PC-9 (cell line): Measurements from ENCODE around the gene MGAT1. TPM values are rescaled to one million over a fixed set of nuclear protein-coding genes. Genes with fewer than 3 reads are reported as not detected.
A peak's percentile ranks its signal among the peaks of the same experiment; 100 is the strongest.

Experiments used
- BruUV-seq: library from RNA; stranded (reverse); fragments of 400-500 nt; replicated peaks from 2 replicates; lab custom pipeline; 2021; lab: Mats Ljungman, UMichigan
- CTCF ChIA-PET: fragments of 300-600 bp; sonication (Branson Sonifier 250); formaldehyde crosslinking; loops from one replicate; lab custom pipeline; 2022; ENCODE audit warnings: antibody characterized with exemption; lab: Charles Lee
- POLR2A ChIA-PET: fragments of 300-600 bp; sonication (Branson Sonifier 250); formaldehyde crosslinking; loops from one replicate; lab custom pipeline; 2022; ENCODE audit warnings: antibody characterized with exemption; ENCODE audit not compliant: unreplicated experiment; lab: Charles Lee
- DNase-seq, 2 experiments: peaks; one replicate each; pipeline versions ENCODE4 v3.0.0 to v3.0.0-alpha.2; 2015 to 2022; ENCODE audit warnings: mixed read lengths in 1 of 2
- H2AFZ ChIP-seq: fragments of 200-600 bp; sonication (generic); 2 replicates; pipeline ENCODE4 v1.8.1; 2017; ENCODE audit warnings: antibody characterized with exemption
- H3F3A ChIP-seq: fragments of 200-600 bp; sonication (generic); 2 replicates; pipeline ENCODE4 v1.8.1; 2017; ENCODE audit warnings: antibody characterized with exemption, mild to moderate bottlenecking, low read depth; ENCODE audit not compliant: insufficient read depth
- H3K27ac ChIP-seq: fragments of 200-600 bp; sonication (generic); 2 replicates; pipeline ENCODE4 v1.6.1; 2016; ENCODE audit warnings: mixed run types
- H3K27me3 ChIP-seq: fragments of 200-600 bp; sonication (generic); 2 replicates; pipeline ENCODE4 v1.6.1; 2016; ENCODE audit warnings: low read depth, mixed run types; ENCODE audit not compliant: insufficient read depth
- H3K36me3 ChIP-seq: fragments of 200-600 bp; sonication (generic); 2 replicates; pipeline ENCODE4 v1.6.1; 2016; ENCODE audit warnings: low read depth, mixed run types
- H3K4me1 ChIP-seq: fragments of 200-600 bp; sonication (generic); replicated peaks from 2 replicates; pipeline ENCODE4 v1.6.1; 2016; ENCODE audit warnings: mixed run types; ENCODE audit not compliant: insufficient read depth
- H3K4me2 ChIP-seq: fragments of 200-600 bp; sonication (generic); 2 replicates; pipeline ENCODE4 v1.6.1; 2017; ENCODE audit warnings: mixed run types
- H3K4me3 ChIP-seq: fragments of 200-600 bp; sonication (generic); 2 replicates; pipeline ENCODE4 v1.6.1; 2016; ENCODE audit warnings: mixed run types
- H3K79me2 ChIP-seq: fragments of 200-600 bp; sonication (generic); 2 replicates; pipeline ENCODE4 v1.6.1; 2017; ENCODE audit warnings: low read depth, mixed run types
- H3K9me2 ChIP-seq: fragments of 200-600 bp; sonication (generic); 2 replicates; pipeline ENCODE4 v1.8.1; 2017; ENCODE audit warnings: mild to moderate bottlenecking; ENCODE audit not compliant: insufficient read depth
- H3K9me3 ChIP-seq: fragments of 200-600 bp; sonication (generic); 2 replicates; pipeline ENCODE4 v1.8.1; 2016; ENCODE audit warnings: low read depth; ENCODE audit not compliant: insufficient read depth
- H4K20me1 ChIP-seq: fragments of 200-600 bp; sonication (generic); 2 replicates; pipeline ENCODE4 v1.8.1; 2017; ENCODE audit not compliant: insufficient read depth
- CTCF ChIP-seq: fragments of 200-600 bp; sonication (generic); conservative IDR thresholded peaks from 2 replicates; pipeline ENCODE4 v1.6.1; 2017; ENCODE audit warnings: mixed run types, antibody characterized with exemption, mild to moderate bottlenecking, moderate library complexity
- EZH2 ChIP-seq: fragments of 200-600 bp; sonication (generic); IDR thresholded peaks from 2 replicates; pipeline ENCODE4 v1.8.0; 2017; ENCODE audit warnings: antibody characterized with exemption, low read depth
- intact Hi-C: fragments of 100-400 bp; cut with micrococcal nuclease; formaldehyde crosslinking; loops from one replicate; pipeline ENCODE4 v1.10.0; 2022; ENCODE audit not compliant: unreplicated experiment
- total RNA-seq: library from RNA; stranded (reverse); gene quantifications from 2 replicates; pipeline ENCODE4 v1.2.3, GENCODE V29; 2021

The MGAT1 gene
- total RNA-seq, 1 experiment from 2014 or later: 103 TPM

DNA sequence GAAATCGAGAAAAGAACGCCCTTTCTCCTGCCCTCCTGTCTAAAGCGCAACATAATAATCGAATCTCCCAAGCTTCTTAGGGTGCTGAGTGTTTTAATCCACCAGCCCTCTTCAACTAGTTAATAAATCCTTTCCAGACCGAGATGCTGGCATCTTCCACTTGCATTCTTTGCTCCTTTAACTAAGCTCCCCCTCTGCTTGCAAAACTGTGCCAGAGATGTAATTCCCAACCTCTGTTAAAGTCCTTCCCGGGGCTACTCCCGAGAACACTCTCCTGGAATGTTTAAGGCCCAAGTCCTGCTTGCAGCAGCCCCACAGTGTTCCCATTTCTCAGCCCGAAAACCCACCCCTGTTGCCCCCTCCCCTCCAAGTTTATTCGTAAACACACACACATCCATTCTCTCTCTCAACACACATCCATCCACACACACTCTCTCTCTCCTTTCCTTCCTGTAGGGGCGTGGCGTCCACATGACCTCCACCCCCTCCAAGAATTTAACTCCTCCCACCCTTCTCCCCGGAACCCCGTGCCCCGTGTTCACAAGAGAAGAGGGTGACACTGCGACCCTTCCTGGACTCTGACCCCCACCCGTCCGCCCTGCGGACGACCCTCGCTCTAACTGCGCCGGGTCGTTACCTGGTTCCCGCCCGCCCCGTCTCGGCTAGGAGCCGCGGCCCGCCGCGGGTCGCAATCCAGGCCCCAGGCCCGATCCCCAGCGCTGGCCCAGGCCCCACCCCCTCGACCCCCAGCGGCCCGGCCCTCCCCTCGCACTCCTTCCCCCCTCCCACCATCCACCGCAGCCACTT is 7.0 kb upstream of the MGAT1 start:
- H3K9me3 ChIP-seq: no peaks in the 10 kb centered on the region
- H3K27me3 ChIP-seq: no peaks in the 10 kb centered on the region
- CTCF ChIA-PET: no interaction called here
- H3K4me3 ChIP-seq: peak overlapping the region; percentile 95
- H3K4me2 ChIP-seq: peak overlapping the region; percentile 99
- H3K36me3 ChIP-seq: 0 out of 2 replicates have a peak, but pooled peaks cover 3% of the 10 kb centered on the region
- POLR2A ChIA-PET: interaction anchor here (0.7 kb wide), 1 partner anchor 21 kb away, joined by 9 read pairs; no protein-coding TSS in a partner anchor
- peak overlapping the region; percentile 91 for H3K27ac ChIP-seq
- H2AFZ ChIP-seq: peak overlapping the region; percentile 88
- no TSS peak for BruUV-seq
- H3K9me2 ChIP-seq: no peaks in the 10 kb centered on the region
- TF ChIP-seq CTCF (no peak), EZH2 (no peak)
- H3K4me1 ChIP-seq: peaks cover 55% of the 10 kb centered on the region
- H3F3A ChIP-seq: peaks cover 36% of the 10 kb centered on the region
- intact Hi-C loops: loop anchor here (2.0 to 10.0 kb wide), 4 partner anchors 21 to 435 kb away; partner anchors contain the start of gene TRIM41
- no peaks in the 10 kb centered on the region for H4K20me1 ChIP-seq
- peaks cover 53% of the 10 kb centered on the region for H3K79me2 ChIP-seq
- peak; percentile 77 to 91 for DNase-seq

- no peaks in the 10 kb centered on the region for H3K9me2 ChIP-seq
- CTCF ChIA-PET: no interaction called here
- POLR2A ChIA-PET: interaction anchor here (0.7 kb wide), 2 partner anchors 8 to 377 kb away, joined by 3 read pairs; no protein-coding TSS in a partner anchor
- H3K4me2 ChIP-seq: peak overlapping the region; percentile 99
- peak overlapping the region; percentile 95; the same call in 1 of the 2 replicates for H3K4me3 ChIP-seq
- H3K36me3 ChIP-seq: 0 out of 2 replicates have a peak, but pooled peaks cover 3% of the 10 kb centered on the region
- H2AFZ ChIP-seq: no peak overlapping the region
- H4K20me1 ChIP-seq: no peaks in the 10 kb centered on the region
- peaks cover 36% of the 10 kb centered on the region for H3F3A ChIP-seq
- no peak overlapping the region for H3K27ac ChIP-seq
- H3K27me3 ChIP-seq: no peaks in the 10 kb centered on the region
- H3K79me2 ChIP-seq: peaks cover 56% of the 10 kb centered on the region
- BruUV-seq: no TSS peak
- TF ChIP-seq CTCF (no peak), EZH2 (no peak)
- intact Hi-C loops: loop anchor here (10.0 kb wide), 1 partner anchor 416 kb away; the partner anchor contains the start of gene TRIM41
- no peaks in the 10 kb centered on the region for H3K9me3 ChIP-seq
- no peak for DNase-seq
- peaks cover 55% of the 10 kb centered on the region for H3K4me1 ChIP-seq
These were observed 5.9 kb upstream of the MGAT1 start for GRCh38 chr5:180808461-180809000.

GRCh38 chr5:180807654-180808414 is 5.2 kb upstream of the MGAT1 start:
- CTCF ChIA-PET: no interaction called here
- intact Hi-C loops: loop anchor here (10.0 kb wide), 1 partner anchor 417 kb away; the partner anchor contains the start of gene TRIM41
- peak overlapping the region; percentile 60; the same call in 1 of the 2 replicates for H3K27ac ChIP-seq

More at GRCh38 chr5:180807654-180808414, 5.2 kb upstream of the MGAT1 start:
- Histone ChIP-seq H4K20me1 (no peaks in the 10 kb centered on the region), H3K9me3 (no peaks in the 10 kb centered on the region), H3K4me1 (peaks cover 53% of the 10 kb centered on the region), H3K79me2 (peaks cover 56% of the 10 kb centered on the region), H2AFZ (no peak overlapping the region), H3K4me3 (peak overlapping the region; percentile 95; the same call in 1 of the 2 replicates), H3K36me3 (0 out of 2 replicates have a peak, but pooled peaks cover 3% of the 10 kb centered on the region), H3K27me3 (no peaks in the 10 kb centered on the region), H3F3A (peaks cover 36% of the 10 kb centered on the region), H3K4me2 (peak overlapping the region; percentile 99), H3K9me2 (no peaks in the 10 kb centered on the region)
- TF ChIP-seq CTCF: no peak
- TF ChIP-seq EZH2: no peak
- no peak for DNase-seq
- BruUV-seq: no TSS peak
- POLR2A ChIA-PET: interaction anchor here (0.7 kb wide), 2 partner anchors 9 to 377 kb away, joined by 3 read pairs; no protein-coding TSS in a partner anchor
